Omental fat pad (tissue), 4 donors: Measurements from ENCODE around the gene ZNF527. TPM values are rescaled to one million over a fixed set of nuclear protein-coding genes. Genes with fewer than 3 reads are reported as not detected.
"Not testable (repeated sequence)": the region's sequence is repeated elsewhere in the genome, so short reads cannot be mapped to it uniquely, and the experiment has no call there.

ENCODE experiments used
- ATAC-seq: fragments of 150-250 bp; one replicate; pipeline ENCODE4 v1.9.1; 2016; ENCODE audit warnings: mild to moderate bottlenecking, moderate library complexity; ENCODE audit not compliant: low FRiP score
- DNase-seq: peaks from one replicate; pipeline ENCODE4 v3.0.0-alpha.2; 2019; ENCODE audit warnings: low spot score
- total RNA-seq, 4 donors: library from RNA; depleted of rRNA; stranded (reverse); fragments of >200 nt; gene quantifications; one replicate each; pipeline ENCODE4 v1.1.0, GENCODE V29; 2016
- TF ChIP-seq, protein P1 (sequence below), 3 donors: fragments of 450-650 bp; IDR thresholded peaks; one replicate each; pipeline ENCODE4 v1.5.1; 2016 to 2017; ENCODE audit warnings: antibody characterized with exemption in 3 of 3, mild to moderate bottlenecking in 3 of 3, moderate library complexity in 2 of 3

The ZNF527 gene
- total RNA-seq, 4 donors from 2014 or later: 3.7 to 7.4 (median 4.6) TPM

GRCh38 chr19:37346091-37346490 is 24.8 kb upstream of the ZNF527 start:
- DNase-seq (no peak), ATAC-seq (no peak)
- TF ChIP-seq, protein P1, sequence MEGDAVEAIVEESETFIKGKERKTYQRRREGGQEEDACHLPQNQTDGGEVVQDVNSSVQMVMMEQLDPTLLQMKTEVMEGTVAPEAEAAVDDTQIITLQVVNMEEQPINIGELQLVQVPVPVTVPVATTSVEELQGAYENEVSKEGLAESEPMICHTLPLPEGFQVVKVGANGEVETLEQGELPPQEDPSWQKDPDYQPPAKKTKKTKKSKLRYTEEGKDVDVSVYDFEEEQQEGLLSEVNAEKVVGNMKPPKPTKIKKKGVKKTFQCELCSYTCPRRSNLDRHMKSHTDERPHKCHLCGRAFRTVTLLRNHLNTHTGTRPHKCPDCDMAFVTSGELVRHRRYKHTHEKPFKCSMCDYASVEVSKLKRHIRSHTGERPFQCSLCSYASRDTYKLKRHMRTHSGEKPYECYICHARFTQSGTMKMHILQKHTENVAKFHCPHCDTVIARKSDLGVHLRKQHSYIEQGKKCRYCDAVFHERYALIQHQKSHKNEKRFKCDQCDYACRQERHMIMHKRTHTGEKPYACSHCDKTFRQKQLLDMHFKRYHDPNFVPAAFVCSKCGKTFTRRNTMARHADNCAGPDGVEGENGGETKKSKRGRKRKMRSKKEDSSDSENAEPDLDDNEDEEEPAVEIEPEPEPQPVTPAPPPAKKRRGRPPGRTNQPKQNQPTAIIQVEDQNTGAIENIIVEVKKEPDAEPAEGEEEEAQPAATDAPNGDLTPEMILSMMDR (IDR thresholded peaks at IDR 0.05): no peak

DNA sequence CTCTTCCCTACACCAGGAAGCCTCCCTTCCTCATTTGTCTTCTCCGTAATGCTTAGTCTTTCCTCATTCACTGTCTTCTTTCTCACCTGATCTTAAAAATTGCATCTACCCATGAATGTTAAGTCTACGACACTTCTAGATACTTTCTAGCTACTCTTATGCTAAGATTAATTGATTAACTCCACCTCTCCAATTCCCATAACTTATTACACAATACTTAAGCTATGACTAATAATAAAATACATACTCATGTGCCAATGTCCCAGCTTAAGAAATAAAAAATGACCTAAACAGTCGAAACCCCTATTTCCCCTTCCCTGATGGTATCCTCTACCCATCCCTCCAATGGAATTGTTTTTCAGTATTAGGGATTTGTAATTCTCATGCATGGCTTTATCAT is 22.8 kb upstream of the ZNF527 start:
- TF ChIP-seq, protein P1 (IDR thresholded peaks at IDR 0.05): no peak
- ATAC-seq (no peak), DNase-seq (no peak)

DNA sequence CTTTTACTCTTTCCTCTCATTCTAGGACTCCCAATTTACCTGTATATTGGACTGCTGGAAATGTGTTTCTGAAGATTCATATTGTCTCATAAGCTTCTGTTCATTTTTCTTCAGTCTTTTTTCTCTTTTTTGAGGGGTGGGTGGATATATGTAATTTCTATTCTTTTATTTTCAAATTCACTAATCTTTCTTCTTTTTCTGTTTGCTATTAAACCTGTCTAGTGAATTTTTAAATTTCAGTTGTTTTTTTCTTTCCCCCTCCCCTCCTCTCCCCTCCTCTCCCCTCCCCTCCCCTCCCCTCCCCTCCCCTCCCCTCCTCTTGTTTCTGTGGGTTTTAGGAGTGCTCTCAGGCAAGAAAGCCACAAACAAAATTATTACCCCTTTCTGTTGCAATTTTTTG is 16.9 kb upstream of the ZNF527 start:
- no peak for DNase-seq
- TF ChIP-seq, protein P1 (IDR thresholded peaks at IDR 0.05): no peak
- ATAC-seq: no peak

GRCh38 chr19:37355901-37356300 is 15.0 kb upstream of the ZNF527 start:
- DNase-seq (no peak), ATAC-seq (no peak)
- TF ChIP-seq, protein P1 (IDR thresholded peaks at IDR 0.05): no peak

DNA sequence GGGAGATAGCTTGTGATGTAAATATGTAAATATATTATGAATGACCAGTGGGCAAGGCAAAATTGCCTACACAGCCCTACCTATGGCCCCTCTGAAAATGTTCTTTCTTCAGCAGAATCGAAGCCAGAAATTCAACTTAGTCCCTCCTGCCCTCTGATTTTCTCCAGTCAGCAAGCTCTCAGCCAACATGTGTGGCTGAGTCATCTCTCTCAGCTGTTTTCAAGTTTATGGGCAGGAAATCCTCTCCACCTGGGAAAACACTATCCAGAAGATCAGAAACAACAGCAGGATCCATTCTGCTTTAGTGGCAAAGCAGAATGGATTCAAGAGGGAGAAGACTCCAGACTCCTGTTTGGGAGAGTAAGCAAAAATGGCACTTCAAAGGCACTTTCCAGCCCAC is 8.9 kb upstream of the ZNF527 start:
- DNase-seq (no peak), ATAC-seq (no peak)
- TF ChIP-seq, protein P1 (IDR thresholded peaks at IDR 0.05): no peak

- ATAC-seq: no peak
- TF ChIP-seq, protein P1 (IDR thresholded peaks at IDR 0.05): no peak
- DNase-seq: no peak
Measured at GRCh38 chr19:37362733-37363132, 8.2 kb upstream of the ZNF527 start.

GRCh38 chr19:37370386-37370879 is 466 bp upstream of the ZNF527 start:
- not testable (repeated sequence) for DNase-seq
- ATAC-seq: peak; percentile 12

DNA sequence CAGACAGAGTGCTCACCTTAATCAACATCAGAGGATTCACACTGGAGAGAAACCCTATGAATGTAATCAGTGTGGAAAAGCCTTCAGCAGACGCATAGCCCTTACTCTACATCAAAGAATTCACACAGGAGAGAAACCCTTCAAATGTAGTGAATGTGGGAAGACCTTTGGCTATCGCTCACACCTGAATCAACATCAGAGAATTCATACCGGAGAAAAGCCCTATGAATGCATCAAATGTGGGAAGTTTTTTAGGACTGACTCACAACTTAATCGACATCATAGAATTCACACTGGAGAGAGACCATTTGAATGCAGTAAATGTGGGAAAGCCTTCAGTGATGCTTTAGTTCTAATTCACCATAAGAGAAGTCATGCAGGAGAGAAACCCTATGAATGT is 18.3 kb downstream of the ZNF527 start:
- TF ChIP-seq, protein P1 (IDR thresholded peaks at IDR 0.05): no peak
- DNase-seq (no peak), ATAC-seq (no peak)

GRCh38 chr19:37391399-37391798 is 20.5 kb downstream of the ZNF527 start:
- ATAC-seq, DNase-seq: not testable (repeated sequence)
